Measurements from ENCODE around the gene AGBL4.

- TF ChIP-seq POLR2A (IDR thresholded peaks at IDR 0.05; ENCODE audit: low read depth, low read length), result no peak
- no peak for TF ChIP-seq POLR2AphosphoS5 (IDR thresholded peaks at IDR 0.05; ENCODE audit: low read depth, low read length)
- no peak for TF ChIP-seq TAF1 (IDR thresholded peaks at IDR 0.05; ENCODE audit: low read depth, low read length)
- TF ChIP-seq PAX5 (IDR thresholded peaks at IDR 0.05; ENCODE audit: insufficient read depth, low read length, severe bottlenecking), result no peak
- TF ChIP-seq POU2F2 (IDR thresholded peaks at IDR 0.05; ENCODE audit: low read depth, low read length), result no peak
Observed at GRCh38 chr1:48726557-48727215, 1297.1 kb downstream of the AGBL4 start.
